ENCODE measurements around the gene EIF5B. TPM values are rescaled to one million over a fixed set of nuclear protein-coding genes. Genes with fewer than 3 reads are reported as not detected.

The EIF5B gene
- total RNA-seq, 1 experiment from 2014 or later: 49.0 TPM

- no TSS peak for BruUV-seq (replicated peaks)
- no peaks in the 10 kb centered on the region for H3K27me3 ChIP-seq (ENCODE audit: control insufficient read depth, insufficient read depth, low read length)
- no peak overlapping the region for H3K4me3 ChIP-seq (ENCODE audit: low read depth in 2 of 2, low read length in 2 of 2)
- no peaks in the 10 kb centered on the region for H3K9me3 ChIP-seq (ENCODE audit: control insufficient read depth, insufficient read depth, low read depth, low read length)
- intact Hi-C loops (cut with micrococcal nuclease; ENCODE audit: unreplicated experiment) (no loop called here), in situ Hi-C loops (cut with HindIII; ENCODE audit: low pct_unique_long_range_greater_than_20kb, low sequenced_read_pairs) (no loop called here)
- POLR2A ChIA-PET: interaction anchor here (0.5 kb wide), 1 partner anchor 17 kb away, joined by 8 read pairs; no protein-coding TSS in a partner anchor
- no peak for TF ChIP-seq POLR2AphosphoS5 (IDR thresholded peaks at IDR 0.05; ENCODE audit: low read depth, low read length)
- TF ChIP-seq REST (IDR thresholded peaks at IDR 0.05; ENCODE audit: insufficient read depth in 1 of 2, low read depth in 2 of 2, low read length in 1 of 2): no peak
- TF ChIP-seq TCF7L2 (IDR thresholded peaks at IDR 0.05; ENCODE audit: low read depth, low read length): no peak
- TF ChIP-seq SIN3A (IDR thresholded peaks at IDR 0.05; ENCODE audit: borderline replicate concordance, insufficient read depth, low read depth, low read length): no peak
- TF ChIP-seq, protein P1, sequence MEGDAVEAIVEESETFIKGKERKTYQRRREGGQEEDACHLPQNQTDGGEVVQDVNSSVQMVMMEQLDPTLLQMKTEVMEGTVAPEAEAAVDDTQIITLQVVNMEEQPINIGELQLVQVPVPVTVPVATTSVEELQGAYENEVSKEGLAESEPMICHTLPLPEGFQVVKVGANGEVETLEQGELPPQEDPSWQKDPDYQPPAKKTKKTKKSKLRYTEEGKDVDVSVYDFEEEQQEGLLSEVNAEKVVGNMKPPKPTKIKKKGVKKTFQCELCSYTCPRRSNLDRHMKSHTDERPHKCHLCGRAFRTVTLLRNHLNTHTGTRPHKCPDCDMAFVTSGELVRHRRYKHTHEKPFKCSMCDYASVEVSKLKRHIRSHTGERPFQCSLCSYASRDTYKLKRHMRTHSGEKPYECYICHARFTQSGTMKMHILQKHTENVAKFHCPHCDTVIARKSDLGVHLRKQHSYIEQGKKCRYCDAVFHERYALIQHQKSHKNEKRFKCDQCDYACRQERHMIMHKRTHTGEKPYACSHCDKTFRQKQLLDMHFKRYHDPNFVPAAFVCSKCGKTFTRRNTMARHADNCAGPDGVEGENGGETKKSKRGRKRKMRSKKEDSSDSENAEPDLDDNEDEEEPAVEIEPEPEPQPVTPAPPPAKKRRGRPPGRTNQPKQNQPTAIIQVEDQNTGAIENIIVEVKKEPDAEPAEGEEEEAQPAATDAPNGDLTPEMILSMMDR (IDR thresholded peaks at IDR 0.05): no peak
- no peak overlapping the region for H3K27ac ChIP-seq (ENCODE audit: low read length)
- no peak for DNase-seq (ENCODE audit: low read depth, low spot score)
- ATAC-seq: no peak
- no peaks in the 10 kb centered on the region for H3K4me1 ChIP-seq (ENCODE audit: control insufficient read depth, insufficient read depth, low read length)
- CTCF ChIA-PET: no interaction called here
- H3K36me3 ChIP-seq (ENCODE audit: control insufficient read depth, insufficient read depth, low read length): peaks cover 3% of the 10 kb centered on the region; the same call in 1 of the 2 replicates
Observed at GRCh38 chr2:99356853-99357252, 19.7 kb downstream of the EIF5B start.

- in situ Hi-C loops (cut with HindIII; ENCODE audit: low pct_unique_long_range_greater_than_20kb, low sequenced_read_pairs): no loop called here
Observed at GRCh38 chr2:99365661-99366060, 28.5 kb downstream of the EIF5B start.

More at GRCh38 chr2:99365661-99366060, 28.5 kb downstream of the EIF5B start:
- Histone ChIP-seq H3K36me3 (ENCODE audit: control insufficient read depth, insufficient read depth, low read length) (peaks cover 48% of the 10 kb centered on the region), H3K4me1 (ENCODE audit: control insufficient read depth, insufficient read depth, low read length) (no peaks in the 10 kb centered on the region), H3K9me3 (ENCODE audit: control insufficient read depth, insufficient read depth, low read depth, low read length) (no peaks in the 10 kb centered on the region), H3K4me3 (ENCODE audit: low read depth in 2 of 2, low read length in 2 of 2) (no peak overlapping the region), H3K27ac (ENCODE audit: low read length) (no peak overlapping the region), H3K27me3 (ENCODE audit: control insufficient read depth, insufficient read depth, low read length) (no peaks in the 10 kb centered on the region)
- no peak for TF ChIP-seq POLR2AphosphoS5 (IDR thresholded peaks at IDR 0.05; ENCODE audit: low read depth, low read length)
- TF ChIP-seq, protein P1 (IDR thresholded peaks at IDR 0.05): no peak
- TF ChIP-seq TCF7L2 (IDR thresholded peaks at IDR 0.05; ENCODE audit: low read depth, low read length): no peak
- TF ChIP-seq REST (IDR thresholded peaks at IDR 0.05; ENCODE audit: insufficient read depth in 1 of 2, low read depth in 2 of 2, low read length in 1 of 2): no peak
- no peak for TF ChIP-seq SIN3A (IDR thresholded peaks at IDR 0.05; ENCODE audit: borderline replicate concordance, insufficient read depth, low read depth, low read length)
- ChIA-PET POLR2A (no interaction called here), CTCF (no interaction called here)
- ATAC-seq (no peak), DNase-seq (ENCODE audit: low read depth, low spot score) (no peak)
- BruUV-seq (replicated peaks): no TSS peak
- intact Hi-C loops (cut with micrococcal nuclease; ENCODE audit: unreplicated experiment): no loop called here

Data from Panc1 (cell line).